Upper lobe of right lung (tissue), 1 donor: ENCODE measurements around the gene PELI2. TPM values are rescaled to one million over a fixed set of nuclear protein-coding genes. Genes with fewer than 3 reads are reported as not detected.
A peak's percentile ranks its signal among the peaks of the same experiment; 100 is the strongest.

Experiments
- ATAC-seq: fragments of 200-7000 bp; cut with Tn5 transposase; one replicate; pipeline ENCODE4 v1.9.1; 2020; ENCODE audit warnings: mild to moderate bottlenecking, moderate library complexity
- DNase-seq: peaks from one replicate; pipeline ENCODE4 v3.0.0-alpha.2; 2020
- H3K27ac ChIP-seq: fragments of 200-600 bp; one replicate; pipeline ENCODE4 v1.8.0; 2022
- H3K27me3 ChIP-seq: fragments of 200-600 bp; one replicate; pipeline ENCODE4 v1.8.0; 2022; ENCODE audit warnings: mild to moderate bottlenecking
- H3K36me3 ChIP-seq: fragments of 200-600 bp; one replicate; pipeline ENCODE4 v1.8.0; 2022
- H3K4me1 ChIP-seq: fragments of 200-600 bp; one replicate; pipeline ENCODE4 v1.8.0; 2022
- H3K4me3 ChIP-seq: fragments of 200-600 bp; one replicate; pipeline ENCODE4 v1.8.0; 2022; ENCODE audit warnings: mild to moderate bottlenecking
- H3K9me3 ChIP-seq: fragments of 200-600 bp; one replicate; pipeline ENCODE4 v1.8.0; 2022
- intact Hi-C: fragments of 100-400 bp; cut with DNase I; formaldehyde crosslinking; loops from one replicate; pipeline ENCODE4 v1.11.0; 2022
- total RNA-seq: library from RNA; stranded (reverse); fragmentation: NEBNext Ultra II Directional; extraction: Animal tissue kit (Norgen Biotek cat#: 25700); gene quantifications from one replicate; pipeline ENCODE4 v1.2.1, GENCODE V29; 2021
- TF ChIP-seq, protein P1 (sequence below): fragments of 200-600 bp; IDR thresholded peaks from one replicate; pipeline ENCODE4 v1.8.0; 2022; ENCODE audit warnings: antibody characterized with exemption
- donor health status: DM: no; HTN: yes; CAD: no; lungs with severe emphysema.

Gene PELI2
- total RNA-seq, 1 donor from 2014 or later = 25.7 TPM

DNA sequence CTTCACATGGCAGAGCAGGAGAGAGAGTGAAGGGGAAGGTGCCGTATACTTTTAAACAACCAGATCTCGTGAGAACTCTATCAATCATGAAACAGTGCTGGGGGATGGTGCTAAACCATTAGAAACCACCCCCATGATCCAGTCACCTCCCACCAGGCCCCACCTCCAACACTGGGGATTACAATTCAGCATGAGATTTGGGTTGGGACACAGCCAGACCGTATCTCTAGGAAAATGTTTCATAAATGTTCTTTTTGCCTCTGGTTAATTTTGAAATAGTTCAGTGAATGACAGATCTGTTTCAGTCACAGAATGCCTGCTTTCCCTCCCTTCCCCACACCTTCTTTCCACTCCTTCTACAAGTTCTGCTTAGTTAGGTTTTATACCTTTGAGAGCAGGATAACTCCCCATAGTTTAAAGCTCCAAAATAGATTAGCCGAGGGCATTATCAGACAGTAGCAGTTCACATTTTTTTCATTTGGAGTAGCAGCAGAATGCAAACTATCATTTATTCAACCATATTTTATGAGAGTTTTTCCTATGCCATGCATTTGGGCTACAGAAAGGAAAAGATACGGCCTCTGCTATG is 27.1 kb downstream of the PELI2 start:
- intact Hi-C loops = no loop called here
- peaks cover 11% of the 10 kb centered on the region for H3K4me1 ChIP-seq
- H3K4me3 ChIP-seq = no peak overlapping the region
- no peaks in the 10 kb centered on the region for H3K9me3 ChIP-seq
- no peak for DNase-seq
- ATAC-seq = no peak
- H3K27me3 ChIP-seq = no peaks in the 10 kb centered on the region
- no peak overlapping the region for H3K27ac ChIP-seq
- H3K36me3 ChIP-seq = no peaks in the 10 kb centered on the region
- TF ChIP-seq, protein P1, sequence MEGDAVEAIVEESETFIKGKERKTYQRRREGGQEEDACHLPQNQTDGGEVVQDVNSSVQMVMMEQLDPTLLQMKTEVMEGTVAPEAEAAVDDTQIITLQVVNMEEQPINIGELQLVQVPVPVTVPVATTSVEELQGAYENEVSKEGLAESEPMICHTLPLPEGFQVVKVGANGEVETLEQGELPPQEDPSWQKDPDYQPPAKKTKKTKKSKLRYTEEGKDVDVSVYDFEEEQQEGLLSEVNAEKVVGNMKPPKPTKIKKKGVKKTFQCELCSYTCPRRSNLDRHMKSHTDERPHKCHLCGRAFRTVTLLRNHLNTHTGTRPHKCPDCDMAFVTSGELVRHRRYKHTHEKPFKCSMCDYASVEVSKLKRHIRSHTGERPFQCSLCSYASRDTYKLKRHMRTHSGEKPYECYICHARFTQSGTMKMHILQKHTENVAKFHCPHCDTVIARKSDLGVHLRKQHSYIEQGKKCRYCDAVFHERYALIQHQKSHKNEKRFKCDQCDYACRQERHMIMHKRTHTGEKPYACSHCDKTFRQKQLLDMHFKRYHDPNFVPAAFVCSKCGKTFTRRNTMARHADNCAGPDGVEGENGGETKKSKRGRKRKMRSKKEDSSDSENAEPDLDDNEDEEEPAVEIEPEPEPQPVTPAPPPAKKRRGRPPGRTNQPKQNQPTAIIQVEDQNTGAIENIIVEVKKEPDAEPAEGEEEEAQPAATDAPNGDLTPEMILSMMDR = no peak

DNA sequence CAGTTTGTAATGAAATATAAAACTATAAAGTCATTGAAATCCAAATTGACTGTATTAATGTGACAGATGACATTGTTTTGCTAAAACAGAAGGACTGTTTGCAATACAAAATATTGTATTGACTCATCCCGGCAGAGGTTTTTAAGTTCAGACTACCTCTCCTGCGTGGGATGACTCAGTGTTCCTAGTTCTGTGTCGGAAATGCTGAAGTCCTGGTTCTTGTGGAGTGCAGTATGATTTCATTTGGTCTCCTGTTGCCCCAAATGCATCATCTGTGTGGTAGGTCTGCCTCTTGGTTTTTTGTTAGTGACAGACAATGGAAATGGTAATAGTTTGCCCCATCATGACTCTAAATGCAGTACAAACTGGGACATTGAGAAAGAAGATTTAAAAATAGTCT is 27.8 kb downstream of the PELI2 start:
- no peak overlapping the region for H3K4me3 ChIP-seq
- DNase-seq (no peak), ATAC-seq (peak; percentile 33)
- peaks cover 11% of the 10 kb centered on the region for H3K4me1 ChIP-seq
- no peaks in the 10 kb centered on the region for H3K36me3 ChIP-seq
- H3K9me3 ChIP-seq = no peaks in the 10 kb centered on the region
- H3K27me3 ChIP-seq = no peaks in the 10 kb centered on the region
- H3K27ac ChIP-seq = no peak overlapping the region
- TF ChIP-seq, protein P1 = no peak
- intact Hi-C loops = no loop called here

- Histone ChIP-seq H3K4me1 (peaks cover 11% of the 10 kb centered on the region), H3K27me3 (no peaks in the 10 kb centered on the region), H3K27ac (no peak overlapping the region), H3K4me3 (no peak overlapping the region), H3K9me3 (no peaks in the 10 kb centered on the region), H3K36me3 (no peaks in the 10 kb centered on the region)
- intact Hi-C loops = no loop called here
- TF ChIP-seq, protein P1 = no peak
- DNase-seq = no peak
- ATAC-seq = no peak
Observed at GRCh38 chr14:56147449-56147848, 29.2 kb downstream of the PELI2 start.

GRCh38 chr14:56147986-56148901 is 30.0 kb downstream of the PELI2 start:
- intact Hi-C loops = no loop called here
- H3K27ac ChIP-seq = no peak overlapping the region
- no peak overlapping the region for H3K4me3 ChIP-seq
- no peaks in the 10 kb centered on the region for H3K27me3 ChIP-seq
- no peaks in the 10 kb centered on the region for H3K9me3 ChIP-seq
- TF ChIP-seq, protein P1 = no peak
- H3K4me1 ChIP-seq = peaks cover 11% of the 10 kb centered on the region
- DNase-seq (no peak), ATAC-seq (peak; percentile 51)
- H3K36me3 ChIP-seq = no peaks in the 10 kb centered on the region

GRCh38 chr14:56149151-56149550 is 30.9 kb downstream of the PELI2 start:
- no peak for ATAC-seq
- H3K4me1 ChIP-seq = peaks cover 11% of the 10 kb centered on the region
- intact Hi-C loops = no loop called here
- H3K9me3 ChIP-seq = no peaks in the 10 kb centered on the region
- DNase-seq = no peak
- no peak overlapping the region for H3K4me3 ChIP-seq
- H3K36me3 ChIP-seq = no peaks in the 10 kb centered on the region
- no peaks in the 10 kb centered on the region for H3K27me3 ChIP-seq
- no peak overlapping the region for H3K27ac ChIP-seq
- TF ChIP-seq, protein P1 = no peak
